ENCODE measurements around the gene RAMP1.

The RAMP1 gene

GRCh38 chr2:237951878-237952277 lies 92.5 kb downstream of the RAMP1 start:
- no CpG with 5 or more reads among the region's 3 CpGs for whole genome bisulfite sequencing (ENCODE audit: insufficient coverage, insufficient read length)
- H3K4me3 ChIP-seq (ENCODE audit: low read length) = no peak overlapping the region
- H3K27me3 ChIP-seq (ENCODE audit: control insufficient read depth, insufficient read depth, low read length) = peaks cover 2% of the 10 kb centered on the region; the same call in 1 of the 2 replicates
- no peaks in the 10 kb centered on the region for H3K36me3 ChIP-seq (ENCODE audit: control insufficient read depth, insufficient read depth, low read length)
- H3K27ac ChIP-seq (ENCODE audit: low read length) = no peak overlapping the region
- no peak for DNase-seq (ENCODE audit: low read depth, low spot score)
- no peaks in the 10 kb centered on the region for H3K9me3 ChIP-seq (ENCODE audit: control insufficient read depth, insufficient read depth, low read length)
- no peaks in the 10 kb centered on the region for H3K4me1 ChIP-seq (ENCODE audit: control insufficient read depth, insufficient read depth, low read length)

- Histone ChIP-seq H3K27me3 (ENCODE audit: control insufficient read depth, insufficient read depth, low read length) (peaks cover 2% of the 10 kb centered on the region; the same call in 1 of the 2 replicates), H3K4me1 (ENCODE audit: control insufficient read depth, insufficient read depth, low read length) (no peaks in the 10 kb centered on the region), H3K27ac (ENCODE audit: low read length) (no peak overlapping the region), H3K36me3 (ENCODE audit: control insufficient read depth, insufficient read depth, low read length) (no peaks in the 10 kb centered on the region), H3K9me3 (ENCODE audit: control insufficient read depth, insufficient read depth, low read length) (no peaks in the 10 kb centered on the region), H3K4me3 (ENCODE audit: low read length) (no peak overlapping the region)
- DNase-seq (ENCODE audit: low read depth, low spot score) = no peak
- no CpG with 5 or more reads among the region's 2 CpGs for WGBS (ENCODE audit: insufficient coverage, insufficient read length)
Measured at GRCh38 chr2:237952851-237953250, 93.4 kb downstream of the RAMP1 start.

GRCh38 chr2:237955640-237956401 lies 96.4 kb downstream of the RAMP1 start:
- H3K36me3 ChIP-seq (ENCODE audit: control insufficient read depth, insufficient read depth, low read length) = 0 out of 2 replicates have a peak, but pooled peaks cover 2% of the 10 kb centered on the region
- H3K27ac ChIP-seq (ENCODE audit: low read length) = no peak overlapping the region
- no peak for DNase-seq (ENCODE audit: low read depth, low spot score)
- H3K9me3 ChIP-seq (ENCODE audit: control insufficient read depth, insufficient read depth, low read length) = no peaks in the 10 kb centered on the region
- WGBS (ENCODE audit: insufficient coverage, insufficient read length) = no CpG with 5 or more reads among the region's 64 CpGs
- H3K4me3 ChIP-seq (ENCODE audit: low read length) = peak overlapping the region; percentile 36; the same call in 1 of the 2 replicates
- H3K4me1 ChIP-seq (ENCODE audit: control insufficient read depth, insufficient read depth, low read length) = no peaks in the 10 kb centered on the region
- peaks cover 2% of the 10 kb centered on the region; the same call in 1 of the 2 replicates for H3K27me3 ChIP-seq (ENCODE audit: control insufficient read depth, insufficient read depth, low read length)

- H3K27ac ChIP-seq (ENCODE audit: low read length) = no peak overlapping the region
- no peaks in the 10 kb centered on the region for H3K9me3 ChIP-seq (ENCODE audit: control insufficient read depth, insufficient read depth, low read length)
- H3K4me3 ChIP-seq (ENCODE audit: low read length) = peak overlapping the region; percentile 36; the same call in 1 of the 2 replicates
- peaks cover 2% of the 10 kb centered on the region; the same call in 1 of the 2 replicates for H3K27me3 ChIP-seq (ENCODE audit: control insufficient read depth, insufficient read depth, low read length)
- H3K4me1 ChIP-seq (ENCODE audit: control insufficient read depth, insufficient read depth, low read length) = no peaks in the 10 kb centered on the region
- H3K36me3 ChIP-seq (ENCODE audit: control insufficient read depth, insufficient read depth, low read length) = 0 out of 2 replicates have a peak, but pooled peaks cover 2% of the 10 kb centered on the region
- WGBS (ENCODE audit: insufficient coverage, insufficient read length) = no CpG with 5 or more reads among the region's 23 CpGs
- DNase-seq (ENCODE audit: low read depth, low spot score) = no peak
Measured at GRCh38 chr2:237956402-237956736, 96.9 kb downstream of the RAMP1 start.

- Histone ChIP-seq H3K27ac (ENCODE audit: low read length) (no peak overlapping the region), H3K4me3 (ENCODE audit: low read length) (no peak overlapping the region), H3K36me3 (ENCODE audit: control insufficient read depth, insufficient read depth, low read length) (0 out of 2 replicates have a peak, but pooled peaks cover 2% of the 10 kb centered on the region), H3K9me3 (ENCODE audit: control insufficient read depth, insufficient read depth, low read length) (0 out of 2 replicates have a peak, but pooled peaks cover 3% of the 10 kb centered on the region), H3K4me1 (ENCODE audit: control insufficient read depth, insufficient read depth, low read length) (no peaks in the 10 kb centered on the region), H3K27me3 (ENCODE audit: control insufficient read depth, insufficient read depth, low read length) (peaks cover 2% of the 10 kb centered on the region; the same call in 1 of the 2 replicates)
- WGBS (ENCODE audit: insufficient coverage, insufficient read length) = no CpG with 5 or more reads among the region's 5 CpGs
- no peak for DNase-seq (ENCODE audit: low read depth, low spot score)
Measured at GRCh38 chr2:237961637-237962036, 102.2 kb downstream of the RAMP1 start.
